Measurements from ENCODE around the gene EPS8L1. TPM values are rescaled to one million over a fixed set of nuclear protein-coding genes. Genes with fewer than 3 reads are reported as not detected.

The EPS8L1 gene
- total RNA-seq, 1 experiment from 2014 or later = 62.1 TPM

DNA sequence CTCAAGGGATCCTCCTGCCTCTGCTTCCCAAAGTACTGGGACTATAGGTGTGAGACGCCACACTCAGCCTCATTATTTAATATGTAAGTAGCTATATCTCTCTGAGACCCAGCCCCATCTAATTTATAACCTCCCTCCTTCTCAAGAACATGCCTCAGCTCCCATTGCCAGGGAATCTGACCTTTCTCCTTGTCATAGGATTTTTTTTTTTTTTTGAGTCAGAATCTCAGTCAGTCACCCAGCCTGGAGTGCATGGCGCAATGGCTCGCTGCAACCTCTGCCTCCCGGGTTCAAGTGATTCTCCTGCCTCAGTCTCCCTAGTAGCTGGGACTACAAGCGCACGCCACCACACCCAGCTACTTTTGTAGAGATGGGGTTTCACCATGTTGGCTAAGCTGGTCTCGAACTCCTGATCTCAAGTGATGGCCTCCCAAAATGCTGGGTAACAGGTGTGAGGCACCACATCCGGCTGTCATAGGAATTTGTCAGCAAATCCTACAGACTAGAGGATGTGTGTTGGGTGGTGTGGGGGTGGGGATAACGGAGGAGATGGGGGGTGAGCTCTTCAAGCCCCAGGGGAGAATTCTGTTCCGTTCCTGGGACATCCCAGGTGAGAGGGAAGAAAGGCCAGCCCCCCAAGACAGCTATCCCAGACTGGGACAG lies 5.1 kb upstream of the EPS8L1 start:
- no peaks in the 10 kb centered on the region for H3K36me3 ChIP-seq (ENCODE audit: control insufficient read depth in 1 of 2, insufficient read depth in 2 of 2, low read length in 2 of 2)
- H3K4me2 ChIP-seq (ENCODE audit: low read length) = peak overlapping the region; percentile 99
- no peaks in the 10 kb centered on the region for H3K79me2 ChIP-seq (ENCODE audit: insufficient read depth, low read length)
- intact Hi-C loops (cut with micrococcal nuclease) = no loop called here
- H3K9me2 ChIP-seq (ENCODE audit: insufficient read depth) = no peaks in the 10 kb centered on the region
- ATAC-seq = peak; percentile 4; the same call in 1 of the 2 replicates
- RAD21 ChIA-PET (ENCODE audit: low non-redundant PET in 1 of 2, low total read pairs in 2 of 2, uncharacterized antibody in 2 of 2, unreplicated experiment in 2 of 2) = no interaction called here
- no peaks in the 10 kb centered on the region for H3K27me3 ChIP-seq (ENCODE audit: insufficient read depth, low read length)
- no peak overlapping the region for H2AFZ ChIP-seq (ENCODE audit: low read depth, low read length, poor library complexity, severe bottlenecking)
- DNase-seq (ENCODE audit: low read depth, low spot score) = no peak
- BruUV-seq (replicated peaks) = no TSS peak
- H3K9me3 ChIP-seq (ENCODE audit: control insufficient read depth in 1 of 2, insufficient read depth in 1 of 2, low read depth in 1 of 2, low read length in 2 of 2) = no peaks in the 10 kb centered on the region
- H3K27ac ChIP-seq (ENCODE audit: low read depth, low read length) = no peak overlapping the region
- H3K4me1 ChIP-seq (ENCODE audit: control insufficient read depth in 1 of 2, insufficient read depth in 2 of 2, low read length in 2 of 2) = peaks cover 37 to 42% of the 10 kb centered on the region in 2 experiments
- TF ChIP-seq YY1 (IDR thresholded peaks at IDR 0.05; ENCODE audit: extremely low read depth, insufficient replicate concordance, low read depth, low read length) = no peak
- TF ChIP-seq, protein P1, sequence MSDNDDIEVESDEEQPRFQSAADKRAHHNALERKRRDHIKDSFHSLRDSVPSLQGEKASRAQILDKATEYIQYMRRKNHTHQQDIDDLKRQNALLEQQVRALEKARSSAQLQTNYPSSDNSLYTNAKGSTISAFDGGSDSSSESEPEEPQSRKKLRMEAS (IDR thresholded peaks at IDR 0.05) = no peak
- no peak for TF ChIP-seq FOSL1 (IDR thresholded peaks at IDR 0.05; ENCODE audit: low read depth)
- TF ChIP-seq POLR2A (IDR thresholded peaks at IDR 0.05; ENCODE audit: borderline replicate concordance, extremely low read depth, insufficient read depth, insufficient read length) = no peak
- TF ChIP-seq ZNF274 (IDR thresholded peaks at IDR 0.05; ENCODE audit: low read depth, low read length) = no peak
- no peak for TF ChIP-seq SP1 (IDR thresholded peaks at IDR 0.05; ENCODE audit: low read depth)
- TF ChIP-seq, protein P2, sequence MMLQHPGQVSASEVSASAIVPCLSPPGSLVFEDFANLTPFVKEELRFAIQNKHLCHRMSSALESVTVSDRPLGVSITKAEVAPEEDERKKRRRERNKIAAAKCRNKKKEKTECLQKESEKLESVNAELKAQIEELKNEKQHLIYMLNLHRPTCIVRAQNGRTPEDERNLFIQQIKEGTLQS (IDR thresholded peaks at IDR 0.05) = no peak
- TF ChIP-seq SRF (IDR thresholded peaks at IDR 0.05; ENCODE audit: low read depth) = no peak
- TF ChIP-seq, protein P3, sequence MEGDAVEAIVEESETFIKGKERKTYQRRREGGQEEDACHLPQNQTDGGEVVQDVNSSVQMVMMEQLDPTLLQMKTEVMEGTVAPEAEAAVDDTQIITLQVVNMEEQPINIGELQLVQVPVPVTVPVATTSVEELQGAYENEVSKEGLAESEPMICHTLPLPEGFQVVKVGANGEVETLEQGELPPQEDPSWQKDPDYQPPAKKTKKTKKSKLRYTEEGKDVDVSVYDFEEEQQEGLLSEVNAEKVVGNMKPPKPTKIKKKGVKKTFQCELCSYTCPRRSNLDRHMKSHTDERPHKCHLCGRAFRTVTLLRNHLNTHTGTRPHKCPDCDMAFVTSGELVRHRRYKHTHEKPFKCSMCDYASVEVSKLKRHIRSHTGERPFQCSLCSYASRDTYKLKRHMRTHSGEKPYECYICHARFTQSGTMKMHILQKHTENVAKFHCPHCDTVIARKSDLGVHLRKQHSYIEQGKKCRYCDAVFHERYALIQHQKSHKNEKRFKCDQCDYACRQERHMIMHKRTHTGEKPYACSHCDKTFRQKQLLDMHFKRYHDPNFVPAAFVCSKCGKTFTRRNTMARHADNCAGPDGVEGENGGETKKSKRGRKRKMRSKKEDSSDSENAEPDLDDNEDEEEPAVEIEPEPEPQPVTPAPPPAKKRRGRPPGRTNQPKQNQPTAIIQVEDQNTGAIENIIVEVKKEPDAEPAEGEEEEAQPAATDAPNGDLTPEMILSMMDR (IDR thresholded peaks at IDR 0.05 in 2 of 3, conservative IDR thresholded peaks at IDR 0.05 in 1 of 3; ENCODE audit: borderline replicate concordance in 1 of 3, insufficient read depth in 1 of 3, low read depth in 2 of 3, low read length in 2 of 3) = no peak
- no peak for TF ChIP-seq ZFX (IDR thresholded peaks at IDR 0.05)
- no peak for TF ChIP-seq JUND (IDR thresholded peaks at IDR 0.05)
- no peak for TF ChIP-seq CEBPB (IDR thresholded peaks at IDR 0.05; ENCODE audit: low read depth)
- TF ChIP-seq, protein P4, sequence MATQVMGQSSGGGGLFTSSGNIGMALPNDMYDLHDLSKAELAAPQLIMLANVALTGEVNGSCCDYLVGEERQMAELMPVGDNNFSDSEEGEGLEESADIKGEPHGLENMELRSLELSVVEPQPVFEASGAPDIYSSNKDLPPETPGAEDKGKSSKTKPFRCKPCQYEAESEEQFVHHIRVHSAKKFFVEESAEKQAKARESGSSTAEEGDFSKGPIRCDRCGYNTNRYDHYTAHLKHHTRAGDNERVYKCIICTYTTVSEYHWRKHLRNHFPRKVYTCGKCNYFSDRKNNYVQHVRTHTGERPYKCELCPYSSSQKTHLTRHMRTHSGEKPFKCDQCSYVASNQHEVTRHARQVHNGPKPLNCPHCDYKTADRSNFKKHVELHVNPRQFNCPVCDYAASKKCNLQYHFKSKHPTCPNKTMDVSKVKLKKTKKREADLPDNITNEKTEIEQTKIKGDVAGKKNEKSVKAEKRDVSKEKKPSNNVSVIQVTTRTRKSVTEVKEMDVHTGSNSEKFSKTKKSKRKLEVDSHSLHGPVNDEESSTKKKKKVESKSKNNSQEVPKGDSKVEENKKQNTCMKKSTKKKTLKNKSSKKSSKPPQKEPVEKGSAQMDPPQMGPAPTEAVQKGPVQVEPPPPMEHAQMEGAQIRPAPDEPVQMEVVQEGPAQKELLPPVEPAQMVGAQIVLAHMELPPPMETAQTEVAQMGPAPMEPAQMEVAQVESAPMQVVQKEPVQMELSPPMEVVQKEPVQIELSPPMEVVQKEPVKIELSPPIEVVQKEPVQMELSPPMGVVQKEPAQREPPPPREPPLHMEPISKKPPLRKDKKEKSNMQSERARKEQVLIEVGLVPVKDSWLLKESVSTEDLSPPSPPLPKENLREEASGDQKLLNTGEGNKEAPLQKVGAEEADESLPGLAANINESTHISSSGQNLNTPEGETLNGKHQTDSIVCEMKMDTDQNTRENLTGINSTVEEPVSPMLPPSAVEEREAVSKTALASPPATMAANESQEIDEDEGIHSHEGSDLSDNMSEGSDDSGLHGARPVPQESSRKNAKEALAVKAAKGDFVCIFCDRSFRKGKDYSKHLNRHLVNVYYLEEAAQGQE (IDR thresholded peaks at IDR 0.05; ENCODE audit: low read depth) = no peak
- no peak for TF ChIP-seq EGR1 (IDR thresholded peaks at IDR 0.05; ENCODE audit: low read depth)
- TF ChIP-seq RAD21 (IDR thresholded peaks at IDR 0.05; ENCODE audit: low read depth) = no peak
- TF ChIP-seq SIN3A (IDR thresholded peaks at IDR 0.05; ENCODE audit: low read depth) = no peak
- TF ChIP-seq, protein P5, sequence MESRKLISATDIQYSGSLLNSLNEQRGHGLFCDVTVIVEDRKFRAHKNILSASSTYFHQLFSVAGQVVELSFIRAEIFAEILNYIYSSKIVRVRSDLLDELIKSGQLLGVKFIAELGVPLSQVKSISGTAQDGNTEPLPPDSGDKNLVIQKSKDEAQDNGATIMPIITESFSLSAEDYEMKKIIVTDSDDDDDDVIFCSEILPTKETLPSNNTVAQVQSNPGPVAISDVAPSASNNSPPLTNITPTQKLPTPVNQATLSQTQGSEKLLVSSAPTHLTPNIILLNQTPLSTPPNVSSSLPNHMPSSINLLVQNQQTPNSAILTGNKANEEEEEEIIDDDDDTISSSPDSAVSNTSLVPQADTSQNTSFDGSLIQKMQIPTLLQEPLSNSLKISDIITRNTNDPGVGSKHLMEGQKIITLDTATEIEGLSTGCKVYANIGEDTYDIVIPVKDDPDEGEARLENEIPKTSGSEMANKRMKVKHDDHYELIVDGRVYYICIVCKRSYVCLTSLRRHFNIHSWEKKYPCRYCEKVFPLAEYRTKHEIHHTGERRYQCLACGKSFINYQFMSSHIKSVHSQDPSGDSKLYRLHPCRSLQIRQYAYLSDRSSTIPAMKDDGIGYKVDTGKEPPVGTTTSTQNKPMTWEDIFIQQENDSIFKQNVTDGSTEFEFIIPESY (IDR thresholded peaks at IDR 0.05; ENCODE audit: extremely low read depth, insufficient replicate concordance, low read length) = no peak
- TF ChIP-seq TCF7L2 (IDR thresholded peaks at IDR 0.05; ENCODE audit: borderline replicate concordance, extremely low read depth, insufficient read depth, insufficient read length) = no peak
- TF ChIP-seq EZH2phosphoT487 (IDR thresholded peaks at IDR 0.05; ENCODE audit: borderline replicate concordance) = no peak
- peak overlapping the region in 1 of 2 experiments; percentile 35; a peak in 1 of 4 replicates for H3K4me3 ChIP-seq (replicated peaks in 1 of 2; ENCODE audit: low read depth in 1 of 2, low read length in 2 of 2)
- CTCF ChIA-PET = interaction anchor here (1.3 kb wide), 1 partner anchor 189 kb away, joined by 3 read pairs; no protein-coding TSS in a partner anchor
- POLR2A ChIA-PET = interaction anchor here (0.6 to 1.3 kb wide), 2 partner anchors 10 to 409 kb away, joined by 3 to 7 read pairs; no protein-coding TSS in a partner anchor
- H4K20me1 ChIP-seq (ENCODE audit: insufficient read depth) = no peaks in the 10 kb centered on the region
- peak overlapping the region; percentile 12; the same call in 1 of the 2 replicates for H3K9ac ChIP-seq (ENCODE audit: low read length)

Measured in HCT116 (cell line).